ENCODE measurements around the gene GPR17.

- TF ChIP-seq, protein P1, sequence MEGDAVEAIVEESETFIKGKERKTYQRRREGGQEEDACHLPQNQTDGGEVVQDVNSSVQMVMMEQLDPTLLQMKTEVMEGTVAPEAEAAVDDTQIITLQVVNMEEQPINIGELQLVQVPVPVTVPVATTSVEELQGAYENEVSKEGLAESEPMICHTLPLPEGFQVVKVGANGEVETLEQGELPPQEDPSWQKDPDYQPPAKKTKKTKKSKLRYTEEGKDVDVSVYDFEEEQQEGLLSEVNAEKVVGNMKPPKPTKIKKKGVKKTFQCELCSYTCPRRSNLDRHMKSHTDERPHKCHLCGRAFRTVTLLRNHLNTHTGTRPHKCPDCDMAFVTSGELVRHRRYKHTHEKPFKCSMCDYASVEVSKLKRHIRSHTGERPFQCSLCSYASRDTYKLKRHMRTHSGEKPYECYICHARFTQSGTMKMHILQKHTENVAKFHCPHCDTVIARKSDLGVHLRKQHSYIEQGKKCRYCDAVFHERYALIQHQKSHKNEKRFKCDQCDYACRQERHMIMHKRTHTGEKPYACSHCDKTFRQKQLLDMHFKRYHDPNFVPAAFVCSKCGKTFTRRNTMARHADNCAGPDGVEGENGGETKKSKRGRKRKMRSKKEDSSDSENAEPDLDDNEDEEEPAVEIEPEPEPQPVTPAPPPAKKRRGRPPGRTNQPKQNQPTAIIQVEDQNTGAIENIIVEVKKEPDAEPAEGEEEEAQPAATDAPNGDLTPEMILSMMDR (conservative IDR thresholded peaks at IDR 0.05; ENCODE audit: low read depth, low read length), result no peak
- TF ChIP-seq EZH2phosphoT487 (IDR thresholded peaks at IDR 0.05; ENCODE audit: borderline replicate concordance, low read length) (no peak), EZH2 (IDR thresholded peaks at IDR 0.05; ENCODE audit: low read length, unreplicated experiment) (no peak)
Measured at GRCh38 chr2:127697482-127698180, 51.7 kb downstream of the GPR17 start.

All from PC-3 (cell line).